GM12874 (cell line): ENCODE measurements around the gene RXRB.

Experiments used
- TF ChIP-seq, protein P1 (sequence below): IDR thresholded peaks from 2 replicates; pipeline ENCODE4 v1.5.1; 2011; ENCODE audit warnings: low read depth, mild to moderate bottlenecking, control low read depth, low read length, moderate library complexity; ENCODE audit not compliant: insufficient read depth

RXRB gene

DNA sequence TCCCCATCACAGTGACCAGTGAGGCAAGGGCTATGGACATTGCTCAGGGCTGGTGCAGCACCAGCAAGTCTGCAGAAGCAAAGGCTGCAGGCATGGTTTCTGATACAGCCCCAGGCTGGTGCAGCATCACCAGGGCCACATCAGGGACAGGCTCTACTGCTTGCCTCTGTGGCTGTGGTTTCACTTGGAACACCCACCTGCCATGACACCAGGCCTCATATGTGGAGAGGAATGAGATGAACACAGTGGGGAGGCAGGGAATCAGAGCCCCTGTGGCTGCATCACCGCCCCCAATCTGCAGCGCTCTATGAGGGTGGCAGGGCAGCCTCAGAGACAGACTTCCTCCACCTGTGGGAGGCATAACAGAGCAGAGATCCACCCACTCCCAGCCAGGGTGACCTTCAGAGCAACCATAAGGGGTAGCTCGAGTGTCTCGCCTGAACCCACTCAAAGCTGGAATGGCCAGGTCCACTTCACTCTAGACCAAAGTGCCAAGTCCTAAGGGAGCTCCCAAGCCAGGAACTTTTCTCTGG, 15.7 kb upstream of the RXRB start:
- TF ChIP-seq, protein P1, sequence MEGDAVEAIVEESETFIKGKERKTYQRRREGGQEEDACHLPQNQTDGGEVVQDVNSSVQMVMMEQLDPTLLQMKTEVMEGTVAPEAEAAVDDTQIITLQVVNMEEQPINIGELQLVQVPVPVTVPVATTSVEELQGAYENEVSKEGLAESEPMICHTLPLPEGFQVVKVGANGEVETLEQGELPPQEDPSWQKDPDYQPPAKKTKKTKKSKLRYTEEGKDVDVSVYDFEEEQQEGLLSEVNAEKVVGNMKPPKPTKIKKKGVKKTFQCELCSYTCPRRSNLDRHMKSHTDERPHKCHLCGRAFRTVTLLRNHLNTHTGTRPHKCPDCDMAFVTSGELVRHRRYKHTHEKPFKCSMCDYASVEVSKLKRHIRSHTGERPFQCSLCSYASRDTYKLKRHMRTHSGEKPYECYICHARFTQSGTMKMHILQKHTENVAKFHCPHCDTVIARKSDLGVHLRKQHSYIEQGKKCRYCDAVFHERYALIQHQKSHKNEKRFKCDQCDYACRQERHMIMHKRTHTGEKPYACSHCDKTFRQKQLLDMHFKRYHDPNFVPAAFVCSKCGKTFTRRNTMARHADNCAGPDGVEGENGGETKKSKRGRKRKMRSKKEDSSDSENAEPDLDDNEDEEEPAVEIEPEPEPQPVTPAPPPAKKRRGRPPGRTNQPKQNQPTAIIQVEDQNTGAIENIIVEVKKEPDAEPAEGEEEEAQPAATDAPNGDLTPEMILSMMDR = no peak

DNA sequence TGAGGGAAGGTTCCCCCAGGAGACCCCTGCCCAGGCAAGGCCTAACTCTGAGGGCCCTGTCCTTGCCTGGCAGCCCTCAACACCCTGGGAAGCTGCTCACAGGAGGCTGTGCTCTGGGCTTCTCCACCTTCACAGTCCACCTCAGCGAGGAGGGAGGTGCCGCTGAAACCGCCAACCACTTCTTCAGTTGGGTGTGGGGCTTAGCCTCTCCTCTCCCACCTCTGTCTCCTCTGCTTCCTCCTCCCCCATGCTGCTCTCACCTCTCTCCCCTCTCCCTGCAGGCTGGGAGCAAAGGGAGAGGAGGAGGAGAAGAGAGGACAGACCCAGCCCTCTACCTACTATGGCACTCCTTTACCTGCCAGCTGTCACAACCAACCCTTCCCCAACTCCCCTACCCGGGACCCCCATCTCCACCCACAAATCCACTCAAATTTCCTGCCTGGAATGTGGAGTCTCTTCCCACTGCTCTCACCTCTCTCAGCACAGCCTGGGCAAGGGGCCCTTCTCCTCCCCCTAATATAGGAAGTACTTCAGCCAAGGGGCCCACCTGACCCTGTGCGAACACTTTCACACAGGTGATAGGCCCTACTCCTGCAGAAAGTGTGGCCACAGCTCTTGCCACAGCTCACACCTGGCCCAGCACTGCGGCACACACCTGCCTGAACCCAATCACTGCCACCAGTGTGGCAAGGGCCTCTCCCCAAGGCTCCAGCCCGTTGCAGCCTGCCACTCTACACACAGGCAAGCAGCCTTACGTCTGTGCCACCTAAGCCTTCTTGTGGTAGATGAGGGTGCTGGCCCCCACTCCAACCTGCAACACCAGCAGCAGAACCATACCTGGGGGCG, 15.0 kb upstream of the RXRB start:
- TF ChIP-seq, protein P1 = no peak

DNA sequence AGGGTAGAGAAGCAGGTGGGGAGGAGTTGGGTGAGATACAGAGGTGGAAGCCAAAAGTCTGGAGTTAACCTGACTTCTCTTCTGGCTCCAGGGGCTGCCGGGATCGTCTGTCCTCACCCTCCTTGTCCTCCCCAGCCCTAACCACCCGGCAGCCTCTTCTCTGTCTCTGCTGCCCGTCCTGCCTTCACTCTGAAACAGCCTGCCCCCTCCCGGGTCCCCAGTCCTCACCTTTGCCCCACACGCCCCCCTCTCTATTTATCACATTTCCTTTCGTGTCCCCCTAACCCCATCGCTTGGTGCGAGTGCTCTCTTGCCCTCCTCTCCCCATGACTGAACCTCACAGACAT, 13.5 kb upstream of the RXRB start:
- TF ChIP-seq, protein P1 = no peak

DNA sequence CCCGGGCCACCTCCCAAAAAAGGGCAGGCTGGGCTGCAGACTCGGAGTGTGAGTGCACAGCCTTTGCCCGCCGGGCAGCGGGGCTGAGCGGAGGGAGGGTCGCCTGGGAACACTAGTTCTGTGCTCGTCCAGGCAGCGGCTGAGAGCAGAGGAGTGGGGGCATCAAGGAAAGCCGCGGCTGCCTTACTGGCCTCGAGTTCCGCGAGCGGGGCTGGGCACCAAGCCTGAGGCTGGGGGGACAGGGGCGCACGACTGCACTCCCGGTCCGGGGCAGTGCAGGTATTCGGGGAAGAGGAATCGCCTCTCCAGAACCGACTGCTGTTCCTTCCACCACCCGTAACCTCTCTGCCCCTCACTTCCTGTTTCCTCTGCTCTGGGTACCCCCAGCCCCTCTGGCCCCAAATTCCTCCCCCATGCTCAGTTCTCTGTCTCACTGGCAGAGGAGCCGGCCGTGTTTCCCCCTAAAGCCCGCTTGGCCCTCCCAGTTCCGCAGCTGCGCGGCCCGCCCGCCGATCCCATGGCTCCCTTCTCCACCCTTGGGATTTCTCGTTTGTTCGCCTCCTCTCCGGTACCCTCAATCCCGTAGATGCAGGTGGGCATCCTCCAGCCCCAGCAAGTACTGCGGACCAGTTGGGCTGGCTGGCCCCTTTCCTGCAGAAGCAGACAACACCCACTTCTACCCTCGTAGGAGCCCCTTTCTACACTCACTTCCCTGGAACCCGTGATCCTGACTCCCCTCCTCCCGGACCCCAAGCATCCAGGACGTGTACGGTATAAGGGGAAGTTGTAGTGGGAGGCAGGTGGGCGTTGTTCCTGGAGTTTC, 12.9 kb upstream of the RXRB start:
- TF ChIP-seq, protein P1 = no peak

DNA sequence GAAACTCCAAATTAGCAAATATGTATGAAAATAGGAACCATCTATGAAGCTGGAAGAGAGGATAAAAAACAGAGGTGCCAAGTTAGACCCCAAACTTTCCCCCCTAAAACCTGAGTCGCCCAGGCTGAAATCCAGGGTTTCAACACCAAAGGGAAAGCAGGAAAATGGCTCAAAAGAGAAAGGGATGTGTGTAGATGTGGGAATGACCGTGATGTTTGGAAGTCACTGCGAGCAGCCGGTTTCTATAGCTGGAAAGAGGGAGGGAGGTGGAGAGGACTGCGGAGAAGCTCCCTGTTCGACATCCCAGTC, 12.3 kb upstream of the RXRB start:
- TF ChIP-seq, protein P1 = no peak

DNA sequence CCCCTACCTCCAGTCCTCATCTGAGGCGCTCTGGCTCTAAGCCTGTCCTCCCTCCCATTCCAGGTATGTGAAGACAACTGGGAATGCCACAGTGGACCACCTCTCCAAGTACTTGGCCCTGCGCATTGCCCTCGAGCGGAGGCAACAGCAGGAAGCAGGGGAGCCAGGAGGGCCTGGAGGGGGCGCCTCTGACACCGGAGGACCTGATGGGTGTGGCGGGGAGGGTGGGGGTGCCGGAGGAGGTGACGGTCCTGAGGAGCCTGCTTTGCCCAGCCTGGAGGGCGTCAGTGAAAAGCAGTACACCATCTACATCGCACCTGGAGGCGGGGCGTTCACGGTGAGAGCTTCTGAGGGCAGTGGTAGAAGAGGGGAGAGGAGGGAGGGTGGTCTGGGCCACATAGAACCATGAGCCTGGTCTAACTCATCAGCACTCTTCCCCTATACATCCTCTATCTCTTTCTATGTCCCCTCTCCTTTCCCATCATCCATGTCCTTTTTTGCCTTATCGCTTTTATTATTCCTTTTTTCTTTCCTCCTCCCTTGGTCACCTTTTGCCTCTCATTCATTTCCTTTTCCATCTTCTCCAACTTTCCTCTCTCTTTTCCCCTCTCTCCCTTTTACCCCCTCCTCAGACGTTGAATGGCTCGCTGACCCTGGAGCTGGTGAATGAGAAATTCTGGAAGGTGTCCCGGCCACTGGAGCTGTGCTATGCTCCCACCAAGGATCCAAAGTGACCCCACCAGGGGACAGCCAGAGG, 11.4 kb upstream of the RXRB start:
- TF ChIP-seq, protein P1 = no peak

DNA sequence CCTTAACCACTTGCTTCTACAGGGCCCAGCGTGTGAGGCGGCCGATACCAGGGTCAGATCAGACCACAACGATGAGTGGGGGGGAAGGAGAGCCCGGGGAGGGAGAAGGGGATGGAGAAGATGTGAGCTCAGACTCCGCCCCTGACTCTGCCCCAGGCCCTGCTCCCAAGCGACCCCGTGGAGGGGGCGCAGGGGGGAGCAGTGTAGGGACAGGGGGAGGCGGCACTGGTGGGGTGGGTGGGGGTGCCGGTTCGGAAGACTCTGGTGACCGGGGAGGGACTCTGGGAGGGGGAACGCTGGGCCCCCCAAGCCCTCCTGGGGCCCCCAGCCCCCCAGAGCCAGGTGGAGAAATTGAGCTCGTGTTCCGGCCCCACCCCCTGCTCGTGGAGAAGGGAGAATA, 10.7 kb upstream of the RXRB start:
- TF ChIP-seq, protein P1 = no peak
